ENCODE data around the gene ZNF428.
"Not testable (repeated sequence)": the region's sequence is repeated elsewhere in the genome, so short reads cannot be mapped to it uniquely, and the experiment has no call there.

ZNF428 gene

DNA sequence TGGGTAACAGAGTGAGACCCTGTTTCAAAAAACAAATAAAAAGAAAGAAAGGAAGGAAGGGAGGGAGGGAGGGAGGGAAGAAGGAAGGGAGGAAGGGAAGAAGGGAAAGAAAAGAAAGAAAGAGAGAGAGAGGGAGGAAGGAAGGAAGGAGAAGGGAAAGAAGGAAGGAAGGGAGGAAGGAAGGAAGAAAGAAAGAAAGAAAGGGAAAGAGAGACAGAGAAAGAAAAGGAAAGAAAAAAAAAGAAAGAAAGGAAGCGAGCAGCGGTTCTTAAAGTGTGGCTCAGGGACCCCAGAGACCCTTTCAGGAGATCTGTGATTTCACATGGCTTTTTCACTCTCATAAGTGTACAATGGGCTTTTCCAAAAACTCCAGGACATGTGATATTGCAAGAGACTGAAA lies 30.1 kb upstream of the ZNF428 start:
- H3K36me3 Mint-ChIP-seq = peaks cover 3% of the 10 kb centered on the region
- H3K4me3 Mint-ChIP-seq = no peak overlapping the region
- no peaks in the 10 kb centered on the region for H3K9me3 Mint-ChIP-seq
- H3K27me3 Mint-ChIP-seq = no peaks in the 10 kb centered on the region
- H3K4me1 Mint-ChIP-seq = no peaks in the 10 kb centered on the region
- H3K27ac Mint-ChIP-seq = no peak overlapping the region

DNA sequence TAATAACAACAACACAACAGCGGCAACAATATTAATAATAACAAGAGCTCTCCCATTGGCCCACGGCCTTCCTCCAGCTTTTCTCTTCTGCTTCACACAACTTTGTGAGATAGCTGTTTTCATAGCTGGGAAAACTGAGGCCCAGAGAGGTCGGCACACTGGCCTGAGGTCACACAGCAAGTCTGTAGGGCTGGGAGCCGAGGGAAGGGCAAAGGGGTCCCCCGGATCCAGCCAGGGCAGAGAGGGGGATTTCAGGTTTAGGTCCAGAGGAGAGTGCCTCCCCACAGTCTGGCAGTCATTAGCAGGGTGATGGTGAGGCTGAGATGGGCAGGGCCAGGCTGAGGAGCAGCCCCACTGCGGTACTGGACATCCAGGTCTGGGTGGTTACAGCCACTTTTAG lies 29.2 kb upstream of the ZNF428 start:
- no peaks in the 10 kb centered on the region for H3K9me3 Mint-ChIP-seq
- H3K4me1 Mint-ChIP-seq = no peaks in the 10 kb centered on the region
- no peaks in the 10 kb centered on the region for H3K27me3 Mint-ChIP-seq
- peaks cover 5% of the 10 kb centered on the region for H3K36me3 Mint-ChIP-seq
- no peak overlapping the region for H3K4me3 Mint-ChIP-seq
- no peak overlapping the region for H3K27ac Mint-ChIP-seq

DNA sequence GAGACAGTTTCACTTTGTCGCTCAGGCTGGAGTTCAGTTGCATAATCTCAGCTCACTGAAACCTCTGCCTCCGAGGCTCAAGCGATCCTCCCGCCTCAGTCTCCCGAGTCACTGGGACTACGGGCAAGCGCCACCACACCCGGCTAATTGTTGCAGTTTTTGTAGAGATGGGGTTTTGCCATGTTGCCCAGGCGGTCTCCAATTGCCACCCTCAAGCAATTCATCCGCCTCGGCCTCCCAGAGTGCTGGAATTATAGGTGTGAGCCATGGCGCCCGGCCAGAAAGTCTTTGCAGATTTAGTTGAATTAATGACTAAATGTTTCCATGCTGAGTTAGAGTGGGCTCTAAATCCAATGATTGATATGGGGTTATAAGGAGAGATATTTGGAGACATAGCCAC lies 24.8 kb upstream of the ZNF428 start:
- Mint-ChIP-seq H3K27ac (no peak overlapping the region), H3K36me3 (peaks cover 5% of the 10 kb centered on the region), H3K9me3 (no peaks in the 10 kb centered on the region), H3K4me1 (peaks cover 5% of the 10 kb centered on the region), H3K27me3 (peaks cover under 1% of the 10 kb centered on the region), H3K4me3 (no peak overlapping the region)

DNA sequence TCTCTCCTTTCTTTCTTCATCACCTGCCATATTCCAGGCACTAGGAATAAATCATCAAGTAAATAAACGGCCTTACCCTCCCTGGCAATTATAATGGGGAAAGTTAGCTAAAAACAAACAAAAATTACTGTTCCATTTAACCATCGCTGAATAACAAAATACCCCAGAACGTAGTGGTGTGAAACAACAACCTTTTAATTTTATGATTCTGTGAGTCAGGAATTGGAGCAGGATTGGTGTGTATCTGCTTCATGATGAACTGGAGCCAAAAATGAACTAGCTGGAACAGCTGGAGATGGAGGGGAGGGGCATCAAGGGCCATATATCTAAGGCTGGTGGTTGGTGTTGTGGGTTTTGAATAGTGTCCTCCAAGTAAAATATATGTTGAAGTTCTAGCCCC lies 23.9 kb upstream of the ZNF428 start:
- H3K36me3 Mint-ChIP-seq = peaks cover 5% of the 10 kb centered on the region
- H3K9me3 Mint-ChIP-seq = no peaks in the 10 kb centered on the region
- H3K27me3 Mint-ChIP-seq = peaks cover 4% of the 10 kb centered on the region
- H3K4me1 Mint-ChIP-seq = peaks cover 12% of the 10 kb centered on the region
- no peak overlapping the region for H3K4me3 Mint-ChIP-seq
- no peak overlapping the region for H3K27ac Mint-ChIP-seq

DNA sequence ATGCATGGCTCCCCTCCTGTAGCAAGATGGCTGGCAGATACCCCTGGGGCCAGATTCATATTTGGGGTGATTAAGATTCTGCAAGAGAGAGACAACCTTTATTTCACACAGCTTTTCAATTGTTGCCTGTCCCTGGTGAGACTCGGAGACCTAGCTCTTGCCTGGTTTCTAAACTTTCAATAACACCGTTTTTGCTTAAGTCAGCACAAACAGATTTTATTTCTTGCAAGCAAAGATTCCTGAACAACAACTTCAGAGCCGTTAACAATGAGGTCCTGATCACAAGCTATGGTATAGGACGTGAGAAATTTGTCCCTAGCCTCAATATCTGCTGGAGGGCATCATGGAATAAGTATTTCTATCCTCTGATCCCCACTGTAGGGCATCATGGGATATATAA lies 23.1 kb upstream of the ZNF428 start:
- Mint-ChIP-seq H3K9me3 (no peaks in the 10 kb centered on the region), H3K36me3 (peaks cover 5% of the 10 kb centered on the region), H3K4me3 (no peak overlapping the region), H3K4me1 (peaks cover 12% of the 10 kb centered on the region), H3K27me3 (peaks cover 4% of the 10 kb centered on the region), H3K27ac (no peak overlapping the region)

DNA sequence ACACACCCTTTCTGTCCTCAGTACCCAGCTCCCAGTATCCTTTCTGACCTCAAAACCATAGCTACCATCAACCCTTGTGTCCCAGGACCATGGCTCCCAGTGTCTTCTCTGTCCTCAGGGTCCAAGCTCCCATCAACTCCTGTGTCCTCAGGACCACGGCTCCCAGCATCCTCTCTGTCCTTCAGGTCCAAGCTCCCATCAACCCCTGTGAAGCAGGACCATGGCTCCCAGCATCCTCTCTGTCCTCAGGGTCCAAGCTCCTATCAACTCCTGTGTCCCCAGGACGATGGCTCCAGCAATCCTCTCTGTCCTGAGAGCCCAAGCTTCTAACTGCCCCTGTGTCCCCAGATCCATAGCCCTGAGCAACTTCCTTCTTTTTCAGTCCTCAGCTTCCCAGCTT lies 21.9 kb upstream of the ZNF428 start:
- H3K27me3 Mint-ChIP-seq = peaks cover 4% of the 10 kb centered on the region
- peaks cover 12% of the 10 kb centered on the region for H3K4me1 Mint-ChIP-seq
- peak overlapping the region; percentile 45 for H3K4me3 Mint-ChIP-seq
- H3K9me3 Mint-ChIP-seq = no peaks in the 10 kb centered on the region
- H3K36me3 Mint-ChIP-seq = peaks cover 3% of the 10 kb centered on the region
- no peak overlapping the region for H3K27ac Mint-ChIP-seq

DNA sequence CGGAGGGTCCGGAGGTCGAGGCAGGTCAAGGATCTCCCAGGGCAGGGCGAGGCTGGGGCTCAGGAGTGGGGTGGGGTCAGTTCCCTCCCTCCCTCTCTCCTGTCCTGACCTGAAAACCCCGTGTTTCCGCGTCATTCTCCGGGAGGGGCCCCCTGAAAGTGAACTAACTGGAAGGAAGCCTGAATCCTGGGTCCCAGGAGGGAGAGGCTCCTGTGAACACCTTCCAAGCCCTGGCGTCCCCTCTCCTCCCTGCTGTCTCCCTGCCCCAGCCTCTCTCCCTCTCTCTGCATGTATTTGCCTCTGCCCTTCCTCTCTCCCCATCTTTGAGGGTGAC lies 21.0 kb upstream of the ZNF428 start:
- Mint-ChIP-seq H3K36me3 (peaks cover 2% of the 10 kb centered on the region), H3K27ac (peak overlapping the region; percentile 35), H3K4me3 (peak overlapping the region; percentile 75), H3K27me3 (peaks cover 4% of the 10 kb centered on the region), H3K9me3 (no peaks in the 10 kb centered on the region), H3K4me1 (peaks cover 12% of the 10 kb centered on the region)

DNA sequence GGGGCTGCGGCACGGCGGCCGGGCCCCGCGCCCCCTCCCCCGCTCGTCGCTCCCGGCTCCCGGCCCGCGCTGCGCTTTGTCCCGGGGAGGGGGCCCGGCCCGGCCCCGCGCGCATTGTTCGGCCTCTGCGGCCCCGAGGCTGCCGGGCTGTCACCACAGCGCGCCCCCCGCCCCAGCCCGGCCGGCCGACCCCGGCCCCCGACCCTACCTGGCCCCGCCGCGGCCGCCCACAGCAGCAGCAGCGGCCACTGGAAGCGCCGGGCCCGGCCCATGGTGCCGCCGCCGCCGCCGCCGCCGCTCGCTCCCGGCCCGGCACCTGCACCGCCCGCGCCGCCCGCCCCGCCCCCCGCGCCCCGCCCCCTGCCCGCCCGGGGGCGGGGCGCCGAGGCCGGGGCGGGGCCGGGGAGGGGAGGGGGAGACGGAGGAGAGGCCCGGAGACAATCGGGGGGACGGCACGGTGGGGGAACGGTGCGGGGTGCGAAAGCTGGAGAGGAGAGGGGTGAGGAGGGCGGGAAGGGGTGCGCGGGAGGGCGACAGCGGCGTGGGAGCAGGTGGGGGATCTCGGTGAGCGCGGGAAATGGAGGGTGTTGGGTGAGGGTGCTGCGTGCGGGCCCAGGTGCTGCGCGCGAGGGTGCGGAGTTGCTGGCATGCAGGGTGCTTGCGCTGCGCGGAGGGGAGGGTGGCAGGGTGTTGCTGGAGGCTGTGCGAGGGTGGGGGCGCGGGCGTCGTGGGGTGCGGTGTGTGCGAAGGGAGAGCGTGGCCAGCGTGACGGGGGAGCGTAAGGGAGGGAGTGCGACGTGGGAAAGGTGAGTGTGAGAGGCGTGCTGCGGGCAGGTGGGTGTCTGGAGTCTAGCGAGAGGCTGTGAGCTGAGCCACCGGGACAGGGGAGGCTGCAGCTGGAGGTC lies 20.3 kb upstream of the ZNF428 start, which contains the start of gene CADM4:
CADM4 (minus strand) TSS at position 332 of the 905 bp plus-strand sequence; CDS start at position 272, 60 bp downstream.
- Mint-ChIP-seq H3K27me3 (peaks cover 4% of the 10 kb centered on the region), H3K4me3 (peak within 1 kb of the TSS; percentile 85), H3K36me3 (peaks cover 2% of the 10 kb centered on the region), H3K4me1 (peaks cover 12% of the 10 kb centered on the region), H3K9me3 (no peaks in the 10 kb centered on the region), H3K27ac (peak within 1 kb of the TSS; percentile 35)

DNA sequence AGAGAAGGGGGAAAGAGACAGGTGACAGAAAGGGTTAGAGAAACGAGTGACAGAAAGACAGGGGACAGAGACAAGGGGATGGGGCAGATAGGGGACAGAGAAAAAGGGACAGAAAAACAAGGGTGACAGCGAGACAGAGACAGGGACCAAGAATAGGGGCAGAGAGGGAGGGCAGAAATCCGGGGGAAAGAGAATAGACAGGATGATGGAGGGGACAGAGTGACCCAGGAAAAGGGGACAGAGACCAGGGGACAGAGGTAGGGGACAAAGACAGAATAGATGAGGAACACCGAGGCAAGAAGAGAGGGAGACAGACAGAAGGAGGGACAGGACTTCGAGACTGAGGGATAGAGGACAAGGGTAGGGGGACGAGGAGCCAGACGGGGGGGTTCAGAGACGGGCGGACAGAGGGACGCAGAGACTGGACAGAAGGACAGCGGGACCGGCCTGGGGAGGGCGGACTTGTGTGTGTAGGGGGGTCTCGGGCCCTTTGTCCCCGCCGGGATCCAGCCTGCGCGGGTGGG lies 19.6 kb upstream of the ZNF428 start:
- Mint-ChIP-seq H3K4me3 (peak overlapping the region; percentile 85), H3K27ac (no peak overlapping the region), H3K9me3 (no peaks in the 10 kb centered on the region), H3K36me3 (no peaks in the 10 kb centered on the region), H3K27me3 (peaks cover 4% of the 10 kb centered on the region), H3K4me1 (peaks cover 12% of the 10 kb centered on the region)

DNA sequence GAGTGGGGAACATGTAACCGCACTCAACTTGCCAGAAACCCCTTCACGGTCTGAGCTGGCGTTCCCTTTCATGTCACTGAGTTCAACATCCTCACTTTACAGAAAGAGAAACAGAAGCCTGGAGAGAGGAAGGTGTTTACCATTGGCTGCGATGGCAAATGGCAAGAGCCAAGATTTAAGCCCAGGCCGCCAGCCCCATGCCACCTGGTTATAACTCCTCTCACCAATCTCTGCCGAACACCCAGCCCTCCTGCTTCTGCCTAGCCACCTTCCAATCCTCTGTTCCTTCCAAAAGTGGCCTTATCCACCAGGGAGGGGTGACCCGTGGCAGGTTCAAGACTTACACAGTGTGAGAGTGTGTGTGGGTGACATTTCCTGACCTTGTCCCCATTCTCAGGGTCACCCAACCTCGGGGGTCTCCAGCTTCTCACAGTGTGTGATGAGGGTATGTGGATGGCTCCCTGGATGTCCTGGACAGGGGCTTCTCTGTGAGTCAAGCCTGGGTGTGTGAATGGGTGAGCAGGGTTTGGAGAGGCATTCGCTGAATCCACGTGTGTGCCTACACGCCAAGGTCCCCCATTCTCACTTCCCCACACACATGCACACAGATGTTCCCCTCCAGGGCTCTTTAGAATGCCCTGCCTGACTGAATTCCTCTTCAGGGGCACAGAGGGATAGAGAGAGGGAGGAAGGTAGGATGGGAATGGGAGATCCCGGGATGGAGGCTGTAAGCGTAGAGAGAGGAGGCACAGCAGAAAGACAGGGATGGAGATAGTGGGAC lies 19.0 kb upstream of the ZNF428 start:
- no peaks in the 10 kb centered on the region for H3K36me3 Mint-ChIP-seq
- H3K9me3 Mint-ChIP-seq = no peaks in the 10 kb centered on the region
- no peak overlapping the region for H3K27ac Mint-ChIP-seq
- peaks cover 4% of the 10 kb centered on the region for H3K27me3 Mint-ChIP-seq
- H3K4me1 Mint-ChIP-seq = peaks cover 12% of the 10 kb centered on the region
- H3K4me3 Mint-ChIP-seq = peak overlapping the region; percentile 85

DNA sequence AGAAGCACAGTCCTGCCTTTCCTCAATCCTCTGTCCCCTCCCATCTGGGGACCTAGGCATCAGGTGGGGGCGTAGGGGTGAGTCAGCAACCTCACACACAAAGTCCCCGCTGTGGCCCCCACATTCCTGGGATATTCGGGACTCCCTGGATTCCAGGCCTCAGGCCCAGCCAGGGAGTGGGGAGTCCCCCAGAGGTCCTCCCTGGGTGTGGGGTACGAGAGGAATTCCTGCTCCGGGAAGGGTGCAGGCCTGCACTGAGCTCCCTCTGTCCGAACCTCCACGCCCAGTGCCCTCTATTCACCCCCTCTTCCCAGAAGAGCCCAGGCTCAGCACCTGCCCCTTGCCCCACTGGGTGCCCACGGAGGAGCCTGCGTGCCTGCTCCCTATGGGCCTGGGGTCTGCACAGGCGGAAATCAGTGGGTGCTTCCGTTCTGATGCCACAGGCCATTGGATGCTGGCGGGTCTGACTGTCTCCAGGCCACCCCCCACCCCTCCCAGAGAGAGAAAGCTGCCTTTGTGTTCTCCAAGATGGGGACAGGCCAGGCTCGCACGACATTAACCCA lies 16.8 kb upstream of the ZNF428 start:
- Mint-ChIP-seq H3K27ac (no peak overlapping the region), H3K9me3 (no peaks in the 10 kb centered on the region), H3K36me3 (no peaks in the 10 kb centered on the region), H3K4me1 (peaks cover 12% of the 10 kb centered on the region), H3K27me3 (peaks cover 4% of the 10 kb centered on the region), H3K4me3 (no peak overlapping the region)

DNA sequence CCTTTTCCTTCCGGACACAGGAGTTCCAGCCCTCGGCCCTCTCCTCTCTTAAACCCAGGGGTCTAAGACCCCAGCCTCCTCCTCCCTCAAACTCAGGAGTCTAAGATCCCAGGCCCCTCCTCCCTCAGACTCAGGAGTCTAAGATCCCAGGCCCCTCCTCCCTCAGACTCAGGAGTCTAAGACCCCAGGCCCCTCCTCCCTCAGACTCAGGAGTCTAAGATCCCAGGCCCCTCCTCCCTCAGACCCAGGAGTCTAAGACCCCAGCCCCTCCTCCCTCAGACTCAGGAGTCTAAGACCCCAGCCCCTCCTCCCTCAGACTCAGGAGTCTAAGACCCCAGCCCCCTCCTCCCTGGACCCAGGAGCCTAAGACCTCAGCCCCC lies 16.1 kb upstream of the ZNF428 start:
- H3K27ac Mint-ChIP-seq, H3K4me3 Mint-ChIP-seq, H3K9me3 Mint-ChIP-seq, H3K27me3 Mint-ChIP-seq, H3K36me3 Mint-ChIP-seq: not testable (repeated sequence)
- peaks cover 10% of the 10 kb centered on the region for H3K4me1 Mint-ChIP-seq

DNA sequence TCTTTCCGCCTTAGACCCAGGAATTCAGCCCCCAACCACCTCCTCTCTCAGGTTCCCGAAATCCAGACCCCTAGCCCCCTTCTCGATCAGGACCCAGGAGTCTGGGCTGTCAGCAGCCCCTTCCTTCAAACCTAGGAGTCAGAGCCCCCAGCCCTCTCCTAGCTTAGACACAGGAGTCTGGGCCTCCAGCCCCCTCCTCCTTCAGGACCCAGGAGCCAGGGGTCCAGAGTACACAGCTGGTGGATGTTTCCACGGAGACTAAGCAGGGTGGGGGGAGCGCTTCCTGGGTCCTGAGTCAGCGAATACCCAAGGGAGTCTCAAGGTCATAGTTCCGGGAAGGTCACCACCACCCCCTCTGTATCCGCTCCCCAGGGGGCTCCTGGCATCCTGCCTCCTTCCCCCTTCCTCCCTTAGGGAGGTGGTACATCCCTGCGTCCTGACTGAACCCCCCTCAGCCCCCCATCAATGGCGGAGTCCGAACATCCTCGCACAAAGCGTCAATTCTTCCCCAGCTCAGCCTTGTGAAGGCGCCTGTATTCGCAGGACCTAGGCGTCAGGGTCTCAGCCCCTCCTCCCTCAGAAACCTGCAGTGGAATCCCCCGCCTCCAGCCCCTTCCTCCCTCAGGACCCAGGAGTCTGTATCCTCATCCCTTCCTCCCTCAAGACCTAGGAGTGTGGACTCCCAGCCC lies 15.6 kb upstream of the ZNF428 start:
- Mint-ChIP-seq H3K4me3 (no peak overlapping the region), H3K27me3 (peaks cover 4% of the 10 kb centered on the region), H3K9me3 (no peaks in the 10 kb centered on the region), H3K27ac (no peak overlapping the region), H3K36me3 (no peaks in the 10 kb centered on the region), H3K4me1 (peaks cover 8% of the 10 kb centered on the region)

DNA sequence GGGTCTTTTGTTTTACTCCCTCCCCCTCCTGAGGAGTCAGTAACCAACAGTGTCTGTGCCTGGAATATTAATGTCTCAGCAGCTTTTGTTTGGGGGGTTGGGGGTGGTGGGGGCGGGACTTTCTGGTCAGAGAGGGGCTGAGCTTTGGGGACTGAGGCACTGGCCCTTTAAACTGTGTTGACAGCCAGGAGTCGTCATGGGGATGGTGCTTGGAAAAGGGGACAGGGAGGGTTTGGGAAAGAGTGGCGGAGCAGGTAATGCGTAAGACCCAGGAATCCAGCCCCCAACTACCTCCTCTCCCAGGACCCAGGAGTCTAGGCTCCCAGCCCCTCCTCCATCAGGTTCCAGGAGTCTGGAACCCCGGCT lies 15.1 kb upstream of the ZNF428 start:
- no peaks in the 10 kb centered on the region for H3K9me3 Mint-ChIP-seq
- peaks cover 4% of the 10 kb centered on the region for H3K27me3 Mint-ChIP-seq
- H3K4me1 Mint-ChIP-seq = peaks cover 8% of the 10 kb centered on the region
- no peak overlapping the region for H3K27ac Mint-ChIP-seq
- H3K36me3 Mint-ChIP-seq = no peaks in the 10 kb centered on the region
- no peak overlapping the region for H3K4me3 Mint-ChIP-seq

DNA sequence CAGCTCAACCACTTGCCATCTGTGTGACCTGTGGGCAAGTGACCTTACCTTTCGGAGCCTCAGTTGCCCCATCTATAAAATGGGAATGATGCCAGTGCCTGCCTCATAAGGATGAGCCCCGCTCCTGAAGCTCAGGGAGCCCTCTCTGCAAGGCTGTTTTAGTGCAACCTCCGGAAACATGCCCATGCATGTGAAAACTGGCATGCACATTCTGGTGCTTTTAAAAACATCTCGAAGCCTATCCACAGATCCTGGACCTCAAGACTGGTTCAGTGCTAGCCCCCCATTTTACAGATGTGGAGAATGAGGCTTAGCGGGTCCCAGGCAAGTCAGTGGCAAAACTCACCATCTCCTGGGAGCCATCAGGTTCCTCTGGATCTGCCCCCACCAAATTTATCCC lies 14.6 kb upstream of the ZNF428 start:
- no peaks in the 10 kb centered on the region for H3K9me3 Mint-ChIP-seq
- peaks cover 6% of the 10 kb centered on the region for H3K4me1 Mint-ChIP-seq
- H3K36me3 Mint-ChIP-seq = no peaks in the 10 kb centered on the region
- H3K27me3 Mint-ChIP-seq = peaks cover 3% of the 10 kb centered on the region
- no peak overlapping the region for H3K4me3 Mint-ChIP-seq
- H3K27ac Mint-ChIP-seq = no peak overlapping the region
